NB4 (cell line): ENCODE measurements around the gene CEP55.
"Not testable (repeated sequence)": the region's sequence is repeated elsewhere in the genome, so short reads cannot be mapped to it uniquely, and the experiment has no call there.

Source experiments
- DNase-seq: peaks from one replicate; pipeline ENCODE4 v3.0.0; 2010; ENCODE audit warnings: low read depth
- H3K4me3 ChIP-seq: one replicate; pipeline ENCODE4 v1.5.1; 2011; ENCODE audit warnings: mild to moderate bottlenecking, low read depth, low read length, moderate library complexity
- CTCF ChIP-seq: IDR thresholded peaks from one replicate; pipeline ENCODE4 v1.5.1; 2012; ENCODE audit warnings: low read depth, low read length
- MAX ChIP-seq: IDR thresholded peaks from 2 replicates; pipeline ENCODE4 v1.6.1; 2011; ENCODE audit warnings: low read depth, low read length
- MYC ChIP-seq: IDR thresholded peaks from 2 replicates; pipeline ENCODE4 v1.6.1; 2011; ENCODE audit warnings: low read depth, low read length
- POLR2A ChIP-seq: IDR thresholded peaks from 2 replicates; pipeline ENCODE4 v1.6.1; 2011; ENCODE audit warnings: mild to moderate bottlenecking; ENCODE audit not compliant: insufficient read length; ENCODE audit errors: extremely low read depth

Gene CEP55

DNA sequence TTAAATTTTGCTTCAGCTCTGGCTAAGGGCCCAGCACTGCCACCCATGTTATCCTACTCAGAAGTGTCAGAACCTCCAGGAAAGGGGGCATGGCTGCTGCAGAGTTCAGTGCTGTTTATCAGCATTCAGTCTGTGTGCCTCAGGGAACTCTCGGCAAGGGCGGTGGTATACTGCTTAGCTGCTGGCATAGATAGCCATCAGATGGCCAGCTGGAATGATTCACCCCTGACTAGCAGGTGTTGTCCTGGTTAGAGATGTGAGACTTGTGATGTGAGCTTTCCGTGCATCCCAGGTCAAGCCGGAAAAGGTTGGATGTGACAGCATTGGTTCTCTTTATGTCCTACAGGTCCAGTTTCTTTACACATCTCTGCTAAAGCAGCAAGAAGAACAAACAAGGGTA is 22.1 kb downstream of the CEP55 start:
- no peak overlapping the region for H3K4me3 ChIP-seq
- no peak for TF ChIP-seq POLR2A
- no peak for TF ChIP-seq MYC
- TF ChIP-seq CTCF: no peak
- no peak for TF ChIP-seq MAX
- DNase-seq: no peak

DNA sequence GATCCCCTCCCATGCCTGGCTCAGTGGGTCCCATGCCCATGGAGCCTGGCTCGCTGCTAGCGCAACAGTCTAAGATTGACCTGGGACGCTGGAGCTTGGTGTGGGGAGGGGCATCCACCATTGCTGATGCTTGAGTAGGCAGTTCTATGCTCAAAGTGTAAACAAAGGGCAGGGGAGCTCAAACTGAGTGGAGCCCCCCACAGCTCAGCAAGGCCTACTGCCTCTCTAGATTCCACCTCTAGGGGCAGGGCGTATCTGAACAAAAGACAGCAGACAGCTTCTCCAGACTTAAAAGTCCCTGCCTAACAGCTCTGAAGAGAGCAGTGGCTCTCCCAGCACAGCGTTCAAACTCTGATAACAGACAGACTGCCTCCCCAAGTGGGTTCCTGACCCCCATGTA is 38.9 kb downstream of the CEP55 start:
- no peak for TF ChIP-seq MAX
- TF ChIP-seq CTCF: no peak
- no peak for TF ChIP-seq MYC
- TF ChIP-seq POLR2A: no peak
- no peak for DNase-seq
- no peak overlapping the region for H3K4me3 ChIP-seq

- not testable (repeated sequence) for DNase-seq, H3K4me3 ChIP-seq
Observed at GRCh38 chr10:93540871-93541270, 44.5 kb downstream of the CEP55 start.

DNA sequence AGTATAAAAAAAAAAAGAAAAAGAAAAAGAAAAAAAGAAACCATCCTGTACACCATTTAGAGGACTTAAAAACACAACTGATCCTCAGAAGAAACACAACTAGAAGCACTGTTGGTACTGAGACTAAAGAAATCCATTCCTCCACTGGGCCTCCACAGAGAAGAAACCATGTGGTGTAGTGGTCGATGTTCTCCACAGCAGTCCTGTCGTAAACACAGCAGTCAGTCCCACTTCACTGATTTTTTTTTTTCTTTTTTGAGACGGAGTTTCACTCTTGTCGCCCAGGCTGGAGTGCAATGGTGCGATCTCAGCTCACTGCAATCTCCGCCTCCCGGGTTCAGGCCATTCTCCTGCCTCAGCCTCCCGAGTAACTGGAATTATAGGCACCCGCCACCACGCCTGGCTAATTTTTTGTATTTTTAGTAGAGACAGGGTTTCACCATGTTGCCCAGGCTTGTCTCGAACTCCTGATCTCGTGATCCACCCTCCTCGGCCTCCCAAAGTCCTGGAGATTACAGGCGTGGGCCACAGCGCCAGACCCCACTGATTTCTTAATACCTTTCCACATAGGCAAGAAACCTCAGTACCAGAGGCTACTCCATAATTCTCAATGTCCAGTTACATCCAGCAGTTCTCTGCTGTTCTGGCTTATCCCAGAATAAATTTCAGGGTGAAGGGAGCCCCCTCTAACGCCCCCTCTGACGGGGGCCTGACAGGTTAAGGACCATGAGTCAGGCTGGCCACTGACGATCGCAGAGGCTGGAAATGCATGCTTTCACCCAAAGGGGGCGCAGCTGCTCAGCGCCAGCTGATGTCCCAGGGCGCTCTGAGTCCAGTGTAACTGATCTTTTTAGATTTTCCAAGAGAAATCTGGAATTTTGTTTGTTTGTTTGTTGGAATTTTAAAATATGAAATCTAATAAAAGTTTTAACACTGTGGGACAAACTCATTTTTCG is 45.3 kb downstream of the CEP55 start:
- no peak overlapping the region for H3K4me3 ChIP-seq
- peak; percentile 53 for DNase-seq
- TF ChIP-seq POLR2A (no peak), CTCF (peak; percentile 98), MYC (0 out of 2 replicates have a peak, but pooled peaks have one; percentile 5), MAX (peak; percentile 22; the same call in 1 of the 2 replicates)

GRCh38 chr10:93542358-93542791 is 46.0 kb downstream of the CEP55 start:
- no peak for TF ChIP-seq MAX
- TF ChIP-seq POLR2A: no peak
- TF ChIP-seq CTCF: no peak
- TF ChIP-seq MYC: no peak
- no peak for DNase-seq
- H3K4me3 ChIP-seq: no peak overlapping the region

GRCh38 chr10:93546995-93547394 is 50.6 kb downstream of the CEP55 start:
- not testable (repeated sequence) for H3K4me3 ChIP-seq, DNase-seq

- no peak overlapping the region for H3K4me3 ChIP-seq
- no peak for TF ChIP-seq MYC
- no peak for TF ChIP-seq CTCF
- no peak for TF ChIP-seq MAX
- no peak for TF ChIP-seq POLR2A
- no peak for DNase-seq
Observed at GRCh38 chr10:93547522-93547921, 51.1 kb downstream of the CEP55 start.
